GM12892 (cell line): ENCODE data around the gene RNMT.
"Not testable (repeated sequence)": the region's sequence is repeated elsewhere in the genome, so short reads cannot be mapped to it uniquely, and the experiment has no call there.

ENCODE experiments used
- POLR2A ChIP-seq: IDR thresholded peaks from 2 replicates; pipeline ENCODE4 v1.6.1; 2011; ENCODE audit warnings: low read depth, low read length, control low read depth
- POLR2AphosphoS5 ChIP-seq: IDR thresholded peaks from 2 replicates; pipeline ENCODE4 v1.6.1; 2011; ENCODE audit warnings: low read depth, low read length, control low read depth
- TAF1 ChIP-seq: IDR thresholded peaks from 2 replicates; pipeline ENCODE4 v1.6.1; 2011; ENCODE audit warnings: low read depth, mild to moderate bottlenecking, control low read depth, low read length, borderline replicate concordance

DNA sequence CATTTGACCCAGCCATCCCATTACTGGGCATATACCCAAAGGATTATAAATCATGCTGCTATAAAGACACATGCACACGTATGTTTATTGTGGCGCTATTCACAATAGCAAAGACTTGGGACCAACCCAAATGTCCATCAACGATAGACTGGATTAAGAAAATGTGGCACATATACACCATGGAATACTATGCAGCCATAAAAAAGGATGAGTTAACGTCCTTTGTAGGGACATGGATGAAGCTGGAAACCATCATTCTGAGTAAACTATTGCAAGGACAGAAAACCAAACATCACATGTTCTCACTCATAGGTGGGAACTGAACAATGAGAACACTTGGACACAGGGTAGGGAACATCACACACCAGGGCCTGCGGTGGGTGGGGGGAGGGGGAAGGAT lies 31.1 kb upstream of the RNMT start:
- not testable (repeated sequence) for TF ChIP-seq POLR2A, POLR2AphosphoS5, TAF1
